Measurements from ENCODE around the gene OR1K1. TPM values are rescaled to one million over a fixed set of nuclear protein-coding genes. Genes with fewer than 3 reads are reported as not detected.

Gene OR1K1
- total and polyA plus RNA-seq, 10 of the 15 experiments (the other 5 are each of a cell fraction or from before 2014, with no cell fraction given), result not detected

GRCh38 chr9:122767817-122768216 lies 32.1 kb upstream of the OR1K1 start (continued):
- no peak for TF ChIP-seq GABPA (IDR thresholded peaks at IDR 0.05; ENCODE audit: low read depth)

GRCh38 chr9:122777052-122777451 lies 22.9 kb upstream of the OR1K1 start:
- Histone ChIP-seq H3K27me3 (replicated peaks in 1 of 2; ENCODE audit: control insufficient read depth in 2 of 2, insufficient read depth in 2 of 2, low read length in 1 of 2) (no peaks in the 10 kb centered on the region), H3K27ac (ENCODE audit: control insufficient read depth, insufficient read depth) (no peak overlapping the region), H3K79me2 (ENCODE audit: control insufficient read depth, insufficient read depth, low read length) (no peaks in the 10 kb centered on the region), H3K9ac (ENCODE audit: control insufficient read depth, insufficient read depth, low read length) (no peak overlapping the region), H3K36me3 (ENCODE audit: control insufficient read depth in 2 of 2, insufficient read depth in 2 of 2, low read length in 1 of 2) (no peaks in the 10 kb centered on the region), H3K9me3 (replicated peaks; ENCODE audit: control insufficient read depth, insufficient read depth, low read length) (no peaks in the 10 kb centered on the region), H3K4me1 (ENCODE audit: control insufficient read depth, insufficient read depth, low read length) (no peaks in the 10 kb centered on the region), H3K4me3 (no peak overlapping the region), H4K20me1 (ENCODE audit: control insufficient read depth, insufficient read depth) (no peaks in the 10 kb centered on the region), H3K4me2 (ENCODE audit: control insufficient read depth, insufficient read depth) (no peak overlapping the region), H2AFZ (ENCODE audit: control insufficient read depth, low read depth, low read length) (no peak overlapping the region)
- POLR2A ChIA-PET, result no interaction called here
- 47% methylated on average over 8 of the region's 8 CpGs for WGBS (ENCODE audit: insufficient coverage, insufficient replicate concordance, low lambda C conversion rate, missing lambda C conversion rate)
- RAD21 ChIA-PET (ENCODE audit: unreplicated experiment), result no interaction called here
- in situ Hi-C loops (cut with MboI) (no loop called here), intact Hi-C loops (cut with micrococcal nuclease; ENCODE audit: unreplicated experiment) (no loop called here)
- SMC1A ChIA-PET (ENCODE audit: uncharacterized antibody, unreplicated experiment), result no interaction called here
- ATAC-seq (no peak), FAIRE-seq (no peak), DNase-seq (ENCODE audit: low read depth, low spot score) (no peak)
- BruUV-seq (replicated peaks), result no TSS peak
- CTCF ChIA-PET, result no interaction called here
- TF ChIP-seq MLLT1 (IDR thresholded peaks at IDR 0.05) (no peak), KLF5 (IDR thresholded peaks at IDR 0.05; ENCODE audit: partially characterized antibody) (no peak), TAF1 (IDR thresholded peaks at IDR 0.05; ENCODE audit: borderline replicate concordance, low read depth, low read length) (no peak), PKNOX1 (IDR thresholded peaks at IDR 0.05) (no peak), POLR2A (IDR thresholded peaks at IDR 0.05; ENCODE audit: low read depth, low read length) (no peak), TCF7 (IDR thresholded peaks at IDR 0.05; ENCODE audit: borderline replicate concordance) (no peak), CTCF (IDR thresholded peaks at IDR 0.05 in 2 of 3, conservative IDR thresholded peaks at IDR 0.05 in 1 of 3; ENCODE audit: control insufficient read depth in 2 of 3, extremely low read depth in 1 of 3, insufficient read depth in 1 of 3, low read depth in 3 of 3, low read length in 3 of 3) (no peak), TCF3 (IDR thresholded peaks at IDR 0.05; ENCODE audit: borderline replicate concordance, insufficient read depth, low read depth, low read length) (no peak), YBX1 (IDR thresholded peaks at IDR 0.05) (no peak), BHLHE40 (IDR thresholded peaks at IDR 0.05; ENCODE audit: borderline replicate concordance in 1 of 2, low read depth in 2 of 2, low read length in 1 of 2) (no peak), E2F8 (IDR thresholded peaks at IDR 0.05; ENCODE audit: low read depth, partially characterized antibody) (no peak), RCOR1 (conservative IDR thresholded peaks at IDR 0.05; ENCODE audit: low read depth, low read length) (no peak), MYB (IDR thresholded peaks at IDR 0.05; ENCODE audit: borderline replicate concordance, low read depth, low read length) (no peak)

All from GM12878 (cell line).